GM06990 (cell line): ENCODE measurements around the gene CHCHD5.

Experiments
- DNase-seq: peaks from one replicate; pipeline ENCODE4 v3.0.0-alpha.2; 2011; ENCODE audit not compliant: insufficient read length; ENCODE audit errors: extremely low read depth
- H3K27me3 ChIP-seq: replicated peaks from 2 replicates; pipeline ENCODE4 v1.6.0; 2011; ENCODE audit warnings: low read length; ENCODE audit not compliant: control insufficient read depth, insufficient read depth
- H3K36me3 ChIP-seq: 2 replicates; pipeline ENCODE4 v1.5.1; 2011; ENCODE audit warnings: low read length; ENCODE audit not compliant: control insufficient read depth, insufficient read depth
- H3K4me3 ChIP-seq: replicated peaks from 2 replicates; pipeline ENCODE4 v1.5.1; 2011; ENCODE audit warnings: low read depth, mild to moderate bottlenecking, control low read depth, low read length
- TF ChIP-seq, protein P1 (sequence below): IDR thresholded peaks from 2 replicates; pipeline ENCODE4 v1.5.1; 2011; ENCODE audit warnings: low read length, control low read depth, mild to moderate bottlenecking, inconsistent platforms; ENCODE audit not compliant: insufficient read depth, poor library complexity, severe bottlenecking

Gene CHCHD5

DNA sequence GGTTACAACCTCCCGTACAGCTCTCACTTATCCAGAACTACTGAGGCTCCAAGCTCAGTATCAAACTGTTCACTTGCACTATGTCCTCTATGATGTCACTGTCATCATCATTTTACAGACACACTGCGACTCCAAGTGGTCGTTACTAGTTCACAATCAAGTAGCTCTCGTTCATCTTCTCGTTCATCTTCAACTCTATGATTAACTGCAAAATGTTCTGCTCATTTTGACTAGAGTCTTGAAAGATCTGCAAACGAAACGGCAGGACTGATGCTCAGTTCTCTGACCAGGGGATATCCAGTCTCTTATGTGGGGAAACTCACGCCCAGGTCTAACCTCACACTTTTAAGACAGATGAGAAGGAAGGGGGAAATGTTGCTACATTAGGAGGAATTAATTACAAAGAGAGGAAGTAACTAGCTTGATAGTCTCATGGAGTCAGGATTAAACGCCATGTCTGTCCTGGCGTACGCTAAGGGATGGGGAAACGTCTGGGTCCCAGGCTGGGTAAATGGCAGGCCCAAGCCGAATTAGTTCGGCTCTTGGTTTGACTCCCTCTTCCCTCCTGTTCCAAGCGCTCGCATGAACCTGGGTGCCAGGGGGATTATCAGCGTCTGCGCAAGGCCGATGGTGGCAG, 794 bp upstream of the CHCHD5 start:
- DNase-seq: no peak
- Histone ChIP-seq H3K36me3 (peaks cover 4% of the 10 kb centered on the region), H3K27me3 (no peaks in the 10 kb centered on the region), H3K4me3 (peak overlapping the region; percentile 88)
- TF ChIP-seq, protein P1, sequence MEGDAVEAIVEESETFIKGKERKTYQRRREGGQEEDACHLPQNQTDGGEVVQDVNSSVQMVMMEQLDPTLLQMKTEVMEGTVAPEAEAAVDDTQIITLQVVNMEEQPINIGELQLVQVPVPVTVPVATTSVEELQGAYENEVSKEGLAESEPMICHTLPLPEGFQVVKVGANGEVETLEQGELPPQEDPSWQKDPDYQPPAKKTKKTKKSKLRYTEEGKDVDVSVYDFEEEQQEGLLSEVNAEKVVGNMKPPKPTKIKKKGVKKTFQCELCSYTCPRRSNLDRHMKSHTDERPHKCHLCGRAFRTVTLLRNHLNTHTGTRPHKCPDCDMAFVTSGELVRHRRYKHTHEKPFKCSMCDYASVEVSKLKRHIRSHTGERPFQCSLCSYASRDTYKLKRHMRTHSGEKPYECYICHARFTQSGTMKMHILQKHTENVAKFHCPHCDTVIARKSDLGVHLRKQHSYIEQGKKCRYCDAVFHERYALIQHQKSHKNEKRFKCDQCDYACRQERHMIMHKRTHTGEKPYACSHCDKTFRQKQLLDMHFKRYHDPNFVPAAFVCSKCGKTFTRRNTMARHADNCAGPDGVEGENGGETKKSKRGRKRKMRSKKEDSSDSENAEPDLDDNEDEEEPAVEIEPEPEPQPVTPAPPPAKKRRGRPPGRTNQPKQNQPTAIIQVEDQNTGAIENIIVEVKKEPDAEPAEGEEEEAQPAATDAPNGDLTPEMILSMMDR: no peak

DNA sequence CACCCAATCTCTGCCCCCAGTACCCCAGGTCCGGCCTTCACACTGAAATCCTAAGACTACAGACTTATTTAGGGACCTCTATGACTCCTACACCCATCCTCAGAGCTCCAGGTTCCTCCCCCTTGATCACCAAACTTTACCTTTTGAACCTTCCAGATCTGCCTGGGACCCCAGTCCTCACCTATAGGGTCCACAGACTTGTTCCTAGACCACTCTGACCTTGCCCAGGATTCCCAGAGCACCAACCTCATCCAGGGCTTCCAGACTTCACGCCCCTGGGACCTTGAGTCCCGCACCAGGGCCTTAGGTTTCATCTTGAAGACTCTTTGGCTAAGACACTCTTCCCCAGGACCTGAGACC, 462 bp downstream of the CHCHD5 start:
- Histone ChIP-seq H3K36me3 (peaks cover 4% of the 10 kb centered on the region), H3K27me3 (no peaks in the 10 kb centered on the region)
- TF ChIP-seq, protein P1: no peak

DNA sequence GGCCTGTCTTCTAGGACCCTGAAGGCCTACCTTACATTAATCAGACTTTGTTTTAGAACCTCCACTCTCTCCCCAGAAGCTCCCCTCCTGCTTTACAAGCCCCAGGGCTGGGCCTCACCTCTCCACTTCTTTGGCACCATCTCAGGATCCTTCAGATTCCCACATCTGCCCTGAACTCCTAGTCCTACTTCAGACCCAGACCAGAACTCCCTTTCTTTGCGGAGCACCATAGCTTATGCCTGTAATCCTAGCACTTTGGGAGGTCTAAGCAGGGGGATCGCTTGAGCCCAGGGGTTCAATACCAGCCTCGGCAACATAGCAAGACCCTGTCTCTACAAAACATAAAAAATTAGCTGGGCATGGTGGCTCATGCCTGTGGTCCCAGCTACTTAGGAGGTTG, 991 bp downstream of the CHCHD5 start:
- no peaks in the 10 kb centered on the region for H3K27me3 ChIP-seq
- TF ChIP-seq, protein P1: no peak
- no peak for DNase-seq
- peaks cover 4% of the 10 kb centered on the region for H3K36me3 ChIP-seq
- H3K4me3 ChIP-seq: peak overlapping the region; percentile 88

More for the DNA sequence above, 462 bp downstream of the CHCHD5 start:
- peak overlapping the region; percentile 88 for H3K4me3 ChIP-seq
- DNase-seq: no peak

DNA sequence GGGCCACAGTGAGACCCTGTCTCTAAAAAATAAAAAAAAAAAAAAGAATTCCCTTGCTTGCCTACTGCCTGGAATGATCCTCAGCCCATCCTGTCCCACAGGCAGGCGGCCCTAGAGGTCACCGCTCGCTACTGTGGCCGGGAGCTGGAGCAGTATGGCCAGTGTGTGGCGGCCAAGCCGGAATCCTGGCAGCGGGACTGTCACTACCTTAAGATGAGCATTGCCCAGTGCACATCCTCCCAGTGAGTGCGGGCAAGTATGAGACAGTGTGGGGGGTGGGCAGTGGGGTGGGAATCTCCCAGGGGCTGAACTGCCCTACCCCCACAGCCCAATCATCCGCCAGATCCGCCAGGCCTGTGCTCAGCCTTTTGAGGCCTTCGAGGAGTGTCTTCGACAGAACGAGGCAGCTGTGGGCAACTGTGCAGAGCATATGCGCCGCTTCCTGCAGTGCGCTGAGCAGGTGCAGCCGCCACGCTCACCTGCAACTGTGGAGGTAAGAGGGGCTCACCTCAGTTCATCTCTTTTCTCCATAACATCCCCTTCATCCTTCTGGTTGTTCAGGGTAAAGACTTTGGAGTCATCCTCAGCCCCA, 1.6 kb downstream of the CHCHD5 start:
- no peak overlapping the region for H3K4me3 ChIP-seq
- H3K36me3 ChIP-seq: peaks cover 2% of the 10 kb centered on the region
- no peak for DNase-seq
- TF ChIP-seq, protein P1: no peak
- H3K27me3 ChIP-seq: no peaks in the 10 kb centered on the region

DNA sequence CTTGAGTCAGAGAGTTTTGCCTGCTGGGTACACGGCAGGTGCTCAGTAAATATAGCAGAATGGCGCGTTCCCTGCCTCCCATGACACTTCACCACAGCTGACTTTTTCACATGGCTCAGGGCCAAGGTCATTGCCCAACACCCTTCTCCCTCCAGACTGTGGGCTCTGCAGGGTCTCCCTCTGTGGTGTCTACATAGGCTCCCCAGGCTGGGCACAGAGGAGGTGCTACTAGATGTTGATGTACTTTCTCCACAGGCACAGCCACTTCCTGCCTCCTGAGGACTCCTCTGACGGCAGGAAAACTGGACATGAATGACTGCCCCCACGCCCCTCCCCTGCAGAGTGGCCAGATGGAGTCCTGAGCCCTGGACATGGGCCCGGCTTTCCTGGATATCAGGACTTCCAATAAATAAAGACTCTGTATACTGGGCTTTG, 4.2 kb downstream of the CHCHD5 start:
- Histone ChIP-seq H3K36me3 (peaks cover 2% of the 10 kb centered on the region), H3K4me3 (no peak overlapping the region), H3K27me3 (no peaks in the 10 kb centered on the region)
- no peak for DNase-seq
- TF ChIP-seq, protein P1: no peak
